SU-DHL-6 (cell line): ENCODE results near the gene DES.

ENCODE experiments used
- H2AFZ ChIP-seq: fragments of 200-600 bp; sonication (generic); 2 replicates; pipeline ENCODE4 v1.6.1; 2014; ENCODE audit warnings: low read depth, mild to moderate bottlenecking, moderate library complexity, mixed read lengths, antibody characterized with exemption, low read length; ENCODE audit not compliant: severe bottlenecking
- H3F3A ChIP-seq: fragments of 200-600 bp; shearing (Covaris generic); 2 replicates; pipeline ENCODE4 v1.6.0; 2016; ENCODE audit warnings: antibody characterized with exemption, mild to moderate bottlenecking; ENCODE audit not compliant: insufficient read depth
- H3K27ac ChIP-seq: fragments of 200-600 bp; sonication (generic); 2 replicates; pipeline ENCODE4 v1.5.1; 2016; ENCODE audit warnings: low read depth, mild to moderate bottlenecking, low read length, moderate library complexity, mixed read lengths
- H3K27me3 ChIP-seq: fragments of 200-600 bp; sonication (generic), shearing (Covaris generic); 2 replicates; pipeline ENCODE4 v1.6.0; 2014; ENCODE audit warnings: mild to moderate bottlenecking, low read length
- H3K36me3 ChIP-seq: fragments of 200-600 bp; sonication (generic); 2 replicates; pipeline ENCODE4 v1.6.1; 2014; ENCODE audit warnings: mild to moderate bottlenecking, low read length, mixed read lengths
- H3K4me2 ChIP-seq: fragments of 300-600, 200-600 bp; shearing (Covaris generic), sonication (generic); 2 replicates; pipeline ENCODE4 v1.6.0; 2014; ENCODE audit warnings: low read length, low read depth, mild to moderate bottlenecking; ENCODE audit not compliant: poor library complexity, severe bottlenecking
- H3K4me3 ChIP-seq: fragments of 200-600 bp; sonication (generic); 2 replicates; pipeline ENCODE4 v1.5.1; 2014; ENCODE audit warnings: antibody characterized with exemption, low read length, mild to moderate bottlenecking, mixed read lengths; ENCODE audit not compliant: insufficient read depth, poor library complexity, severe bottlenecking
- H3K79me2 ChIP-seq: fragments of 200-600 bp; sonication (generic); 2 replicates; pipeline ENCODE4 v1.6.1; 2014; ENCODE audit warnings: mild to moderate bottlenecking, low read length, moderate library complexity; ENCODE audit not compliant: insufficient read depth
- H3K9ac ChIP-seq: fragments of 200-600 bp; sonication (generic); 2 replicates; pipeline ENCODE4 v1.7.0; 2014; ENCODE audit warnings: mild to moderate bottlenecking, low read length
- H3K9me2 ChIP-seq: fragments of 200-600 bp; sonication (generic); replicated peaks from 2 replicates; pipeline ENCODE4 v1.6.1; 2014; ENCODE audit warnings: low read length; ENCODE audit not compliant: insufficient read depth
- H3K9me3 ChIP-seq: fragments of 200-600 bp; sonication (generic); 2 replicates; pipeline ENCODE4 v1.6.1; 2014; ENCODE audit warnings: low read length, mixed read lengths; ENCODE audit not compliant: insufficient read depth
- H4K20me1 ChIP-seq: fragments of 200-600 bp; sonication (generic); 2 replicates; pipeline ENCODE4 v1.6.1; 2014; ENCODE audit warnings: low read depth, mild to moderate bottlenecking, antibody characterized with exemption, low read length, moderate library complexity, mixed read lengths
- EZH2phosphoT487 ChIP-seq: fragments of 200-600 bp; sonication (generic), shearing (Covaris generic); conservative IDR thresholded peaks from 2 replicates; pipeline ENCODE4 v1.6.1; 2018; ENCODE audit warnings: mild to moderate bottlenecking, antibody characterized with exemption, low read length, moderate library complexity, mixed read lengths
- TF ChIP-seq, protein P1 (sequence below): fragments of 200-600 bp; sonication (generic); IDR thresholded peaks from one replicate; pipeline ENCODE4 v1.5.1; 2017; ENCODE audit warnings: antibody characterized with exemption, mild to moderate bottlenecking, low read length, moderate library complexity; ENCODE audit not compliant: insufficient read depth, poor library complexity, severe bottlenecking

Gene DES

DNA sequence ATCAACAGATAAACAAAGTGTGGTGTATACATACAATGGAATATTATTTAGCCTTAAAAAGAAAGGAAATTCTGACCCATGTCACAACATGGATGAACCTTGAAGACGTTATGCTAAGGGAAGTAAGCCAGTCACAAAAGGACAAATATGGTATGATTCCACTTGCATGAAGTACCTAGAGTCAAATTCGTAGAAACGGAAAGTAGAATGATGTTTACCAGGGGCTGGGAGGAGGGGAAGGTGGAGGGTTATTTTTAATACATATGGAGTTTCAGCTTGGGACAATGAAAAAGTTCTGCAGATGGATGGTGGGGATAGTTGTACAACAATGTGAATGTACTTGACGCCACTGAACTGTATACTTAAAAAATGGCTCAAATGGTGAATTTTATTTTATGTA, 3.3 kb upstream of the DES start:
- Histone ChIP-seq H3F3A (no peaks in the 10 kb centered on the region), H3K9ac (no peak overlapping the region), H2AFZ (no peak overlapping the region), H3K9me2 (no peaks in the 10 kb centered on the region), H3K79me2 (no peaks in the 10 kb centered on the region), H3K4me2 (no peak overlapping the region), H3K27ac (no peak overlapping the region), H3K27me3 (no peaks in the 10 kb centered on the region), H3K9me3 (no peaks in the 10 kb centered on the region), H4K20me1 (no peaks in the 10 kb centered on the region), H3K36me3 (no peaks in the 10 kb centered on the region), H3K4me3 (no peak overlapping the region)
- TF ChIP-seq, protein P1, sequence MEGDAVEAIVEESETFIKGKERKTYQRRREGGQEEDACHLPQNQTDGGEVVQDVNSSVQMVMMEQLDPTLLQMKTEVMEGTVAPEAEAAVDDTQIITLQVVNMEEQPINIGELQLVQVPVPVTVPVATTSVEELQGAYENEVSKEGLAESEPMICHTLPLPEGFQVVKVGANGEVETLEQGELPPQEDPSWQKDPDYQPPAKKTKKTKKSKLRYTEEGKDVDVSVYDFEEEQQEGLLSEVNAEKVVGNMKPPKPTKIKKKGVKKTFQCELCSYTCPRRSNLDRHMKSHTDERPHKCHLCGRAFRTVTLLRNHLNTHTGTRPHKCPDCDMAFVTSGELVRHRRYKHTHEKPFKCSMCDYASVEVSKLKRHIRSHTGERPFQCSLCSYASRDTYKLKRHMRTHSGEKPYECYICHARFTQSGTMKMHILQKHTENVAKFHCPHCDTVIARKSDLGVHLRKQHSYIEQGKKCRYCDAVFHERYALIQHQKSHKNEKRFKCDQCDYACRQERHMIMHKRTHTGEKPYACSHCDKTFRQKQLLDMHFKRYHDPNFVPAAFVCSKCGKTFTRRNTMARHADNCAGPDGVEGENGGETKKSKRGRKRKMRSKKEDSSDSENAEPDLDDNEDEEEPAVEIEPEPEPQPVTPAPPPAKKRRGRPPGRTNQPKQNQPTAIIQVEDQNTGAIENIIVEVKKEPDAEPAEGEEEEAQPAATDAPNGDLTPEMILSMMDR = no peak
- TF ChIP-seq EZH2phosphoT487 = no peak

GRCh38 chr2:219415580-219416234, 2.5 kb upstream of the DES start:
- Histone ChIP-seq H3F3A (no peaks in the 10 kb centered on the region), H3K9me3 (no peaks in the 10 kb centered on the region), H3K36me3 (no peaks in the 10 kb centered on the region), H4K20me1 (no peaks in the 10 kb centered on the region), H2AFZ (no peak overlapping the region), H3K9ac (no peak overlapping the region), H3K27ac (no peak overlapping the region), H3K27me3 (no peaks in the 10 kb centered on the region), H3K9me2 (no peaks in the 10 kb centered on the region), H3K79me2 (no peaks in the 10 kb centered on the region), H3K4me2 (no peak overlapping the region), H3K4me3 (no peak overlapping the region)
- TF ChIP-seq, protein P1 = no peak
- no peak for TF ChIP-seq EZH2phosphoT487

DNA sequence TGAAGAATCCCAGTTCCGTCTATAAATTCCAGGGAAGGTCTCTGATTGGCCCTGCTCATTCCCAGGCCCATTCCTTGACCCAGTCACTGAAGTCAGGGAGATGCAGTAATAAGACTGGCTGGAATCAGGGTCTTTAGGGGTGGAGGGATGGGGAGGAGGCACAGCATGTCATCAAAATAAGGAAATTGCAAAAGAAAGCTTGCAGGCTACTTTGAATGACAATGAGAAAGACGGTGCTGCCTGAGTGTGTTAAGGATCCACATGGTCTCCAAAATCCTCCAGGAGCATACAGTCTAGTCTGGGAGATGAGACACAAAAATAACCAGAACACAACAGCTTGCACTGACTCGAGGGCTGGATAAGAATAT, 2.0 kb upstream of the DES start:
- Histone ChIP-seq H3K4me3 (no peak overlapping the region), H3K27me3 (no peaks in the 10 kb centered on the region), H3K9me3 (no peaks in the 10 kb centered on the region), H3K4me2 (no peak overlapping the region), H3K27ac (no peak overlapping the region), H3K36me3 (no peaks in the 10 kb centered on the region), H4K20me1 (no peaks in the 10 kb centered on the region), H3K9me2 (no peaks in the 10 kb centered on the region), H3F3A (no peaks in the 10 kb centered on the region), H3K79me2 (no peaks in the 10 kb centered on the region), H3K9ac (no peak overlapping the region), H2AFZ (no peak overlapping the region)
- TF ChIP-seq EZH2phosphoT487 = no peak
- TF ChIP-seq, protein P1 = no peak
